Vagina (tissue), 2 donors: Measurements from ENCODE around the gene ANKS4B. TPM values are rescaled to one million over a fixed set of nuclear protein-coding genes. Genes with fewer than 3 reads are reported as not detected.
"Not testable (repeated sequence)": the region's sequence is repeated elsewhere in the genome, so short reads cannot be mapped to it uniquely, and the experiment has no call there.

Experiments used
- DNase-seq, 2 donors: peaks; one replicate each; pipeline ENCODE4 v3.0.0-alpha.2; 2017; ENCODE audit errors: extremely low spot score in 2 of 2
- H3K27ac ChIP-seq: fragments of 200-600 bp; sonication (generic); one replicate; pipeline ENCODE4 v1.5.1; 2019
- H3K27me3 ChIP-seq: fragments of 200-600 bp; sonication (generic); one replicate; pipeline ENCODE4 v1.5.1; 2019
- H3K36me3 ChIP-seq, 2 donors: fragments of 200-600 bp; sonication (generic); one replicate each; pipeline ENCODE4 v1.5.1; 2017 to 2019
- H3K4me1 ChIP-seq: fragments of 200-600 bp; sonication (generic); one replicate; pipeline ENCODE4 v1.5.1; 2019
- H3K4me3 ChIP-seq, 2 donors: fragments of 200-600 bp; sonication (generic); 1 replicate in 1 of 2; 2 replicates in 1 of 2; pipeline ENCODE4 v1.5.1; 2016 to 2019
- H3K9me3 ChIP-seq: fragments of 200-600 bp; sonication (generic); one replicate; pipeline ENCODE4 v1.5.1; 2019
- CTCF ChIP-seq, 3 experiments: fragments of 450-650 bp in 2 of 3; fragments of 200-600 bp in 1 of 3; sonication (generic) in 1 of 3; IDR thresholded peaks; one replicate each; pipeline ENCODE4 v1.5.1; 2017 to 2019; ENCODE audit warnings: antibody characterized with exemption in 3 of 3, mild to moderate bottlenecking in 2 of 3, moderate library complexity in 2 of 3
- POLR2A ChIP-seq, 2 donors: fragments of 450-650 bp; IDR thresholded peaks; one replicate each; pipeline ENCODE4 v1.6.1; 2017; ENCODE audit warnings: antibody characterized with exemption in 2 of 2, mild to moderate bottlenecking in 2 of 2, moderate library complexity in 2 of 2
- POLR2AphosphoS5 ChIP-seq, 2 donors: sonication (generic); formaldehyde crosslinking; IDR thresholded peaks; one replicate each; pipeline ENCODE4 v1.9.0; 2017; ENCODE audit warnings: antibody characterized with exemption in 2 of 2, mild to moderate bottlenecking in 2 of 2, low read depth in 1 of 2; ENCODE audit not compliant: insufficient read depth in 1 of 2
- intact Hi-C: fragments of 100-400 bp; cut with DNase I; formaldehyde crosslinking; loops from one replicate; pipeline ENCODE4 v1.15.1; 2023
- total RNA-seq: library from RNA; depleted of rRNA; stranded (reverse); fragments of >200 nt; gene quantifications from one replicate; pipeline ENCODE4 v1.2.3, GENCODE V29; 2016

The ANKS4B gene
- total RNA-seq, 1 donor from 2014 or later = not detected

DNA sequence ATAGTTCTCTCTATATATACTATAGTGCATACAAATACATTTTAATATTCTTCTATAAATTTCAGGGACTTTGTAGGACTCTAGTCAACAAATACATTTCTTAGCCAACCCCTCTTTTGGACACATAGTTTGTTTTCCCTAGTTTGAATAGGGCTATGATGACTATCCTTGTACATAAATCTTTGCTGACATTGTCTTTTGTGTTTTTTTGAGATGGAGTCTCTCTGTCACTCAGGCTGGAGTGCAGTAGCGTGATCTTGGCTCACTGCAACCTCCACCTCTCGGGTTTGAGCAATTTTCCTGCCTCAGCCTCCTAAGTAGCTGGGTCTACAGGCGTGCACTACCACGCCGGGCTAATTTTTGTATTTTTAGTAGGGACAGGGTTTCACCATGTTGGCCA lies 3.3 kb downstream of the ANKS4B start:
- no peaks in the 10 kb centered on the region for H3K36me3 ChIP-seq
- peak in 1 of 2 donors; percentile 7 for DNase-seq
- H3K4me1 ChIP-seq = no peaks in the 10 kb centered on the region
- TF ChIP-seq POLR2A (IDR thresholded peaks at IDR 0.05) (no peak), POLR2AphosphoS5 (IDR thresholded peaks at IDR 0.05; ENCODE audit: insufficient read depth in 1 of 2, low read depth in 1 of 2) (no peak), CTCF (IDR thresholded peaks at IDR 0.05) (no peak)
- no peaks in the 10 kb centered on the region for H3K9me3 ChIP-seq
- H3K27me3 ChIP-seq = no peaks in the 10 kb centered on the region
- no peak overlapping the region for H3K4me3 ChIP-seq
- no peak overlapping the region for H3K27ac ChIP-seq
- intact Hi-C loops = no loop called here

- TF ChIP-seq POLR2A (IDR thresholded peaks at IDR 0.05) (no peak), CTCF (IDR thresholded peaks at IDR 0.05) (no peak), POLR2AphosphoS5 (IDR thresholded peaks at IDR 0.05; ENCODE audit: insufficient read depth in 1 of 2, low read depth in 1 of 2) (no peak)
- no peaks in the 10 kb centered on the region for H3K36me3 ChIP-seq
These were observed 6.1 kb downstream of the ANKS4B start for GRCh38 chr16:21239646-21240045.

DNA sequence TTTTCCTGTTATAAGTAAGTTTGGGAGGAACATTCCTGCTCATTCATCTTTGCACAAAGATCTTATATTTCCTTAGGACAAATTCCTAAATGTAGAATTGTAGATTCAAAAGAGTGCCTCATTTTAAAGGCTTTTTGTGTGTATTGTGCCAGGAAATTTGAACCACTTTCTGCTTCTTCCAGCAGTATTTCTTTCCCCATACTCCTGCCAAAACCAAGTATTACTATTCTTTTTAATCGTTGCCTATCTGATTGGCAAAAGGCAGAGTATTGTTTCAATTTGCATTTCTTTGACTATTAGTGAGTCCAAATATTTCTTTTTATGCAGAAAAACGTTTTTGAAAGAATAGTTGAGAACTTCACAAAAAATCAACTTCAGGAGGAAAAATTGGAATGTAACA lies 9.3 kb downstream of the ANKS4B start:
- Histone ChIP-seq H3K36me3 (no peaks in the 10 kb centered on the region), H3K9me3 (no peaks in the 10 kb centered on the region), H3K27me3 (no peaks in the 10 kb centered on the region), H3K27ac (no peak overlapping the region), H3K4me3 (no peak overlapping the region), H3K4me1 (no peaks in the 10 kb centered on the region)
- intact Hi-C loops = no loop called here
- no peak for TF ChIP-seq POLR2A (IDR thresholded peaks at IDR 0.05)
- no peak for TF ChIP-seq CTCF (IDR thresholded peaks at IDR 0.05)
- TF ChIP-seq POLR2AphosphoS5 (IDR thresholded peaks at IDR 0.05; ENCODE audit: insufficient read depth in 1 of 2, low read depth in 1 of 2) = no peak
- DNase-seq = no peak

More at GRCh38 chr16:21239646-21240045, 6.1 kb downstream of the ANKS4B start:
- no peaks in the 10 kb centered on the region for H3K4me1 ChIP-seq
- no peaks in the 10 kb centered on the region for H3K9me3 ChIP-seq
- H3K27ac ChIP-seq = no peak overlapping the region
- intact Hi-C loops = no loop called here
- DNase-seq = no peak
- no peak overlapping the region for H3K4me3 ChIP-seq
- no peaks in the 10 kb centered on the region for H3K27me3 ChIP-seq

DNA sequence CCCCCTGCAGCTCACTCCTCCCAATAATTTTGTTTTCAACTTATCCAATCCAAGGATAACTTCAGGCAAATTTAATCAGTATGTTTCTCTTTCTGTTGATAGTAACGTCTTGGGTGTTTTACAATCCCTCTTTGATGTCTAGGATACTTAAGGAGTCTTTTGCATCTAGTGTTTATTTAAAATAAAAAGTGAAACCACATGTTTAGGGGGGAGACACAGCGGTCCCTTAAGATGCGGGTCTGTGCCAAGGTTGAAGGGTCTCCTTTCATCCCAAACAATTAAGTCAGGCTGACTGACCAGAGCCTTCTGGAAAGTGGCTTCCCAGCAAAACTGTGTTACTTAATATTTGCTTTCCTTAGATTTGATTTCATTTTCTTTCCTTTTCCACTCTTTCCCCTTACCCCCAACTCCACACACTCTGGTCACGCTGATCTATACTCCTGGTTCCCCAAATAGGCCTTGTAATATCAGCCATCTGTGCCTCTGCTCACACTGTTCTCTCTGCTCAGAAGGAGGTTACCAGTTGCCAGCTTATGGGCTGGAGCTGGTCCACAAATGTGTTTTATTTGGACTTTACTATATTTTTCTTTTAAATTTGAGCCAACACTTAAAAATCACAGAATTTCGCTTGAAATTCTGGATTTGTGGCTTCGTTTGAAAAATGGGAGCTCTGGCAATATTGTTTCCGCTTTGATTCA lies 11.2 kb downstream of the ANKS4B start:
- peak in 1 of 2 donors; percentile 9 for DNase-seq
- intact Hi-C loops = no loop called here
- Histone ChIP-seq H3K4me3 (no peak overlapping the region), H3K27ac (no peak overlapping the region), H3K9me3 (no peaks in the 10 kb centered on the region), H3K27me3 (no peaks in the 10 kb centered on the region), H3K4me1 (no peaks in the 10 kb centered on the region), H3K36me3 (no peaks in the 10 kb centered on the region)
- TF ChIP-seq CTCF (IDR thresholded peaks at IDR 0.05) (no peak), POLR2AphosphoS5 (IDR thresholded peaks at IDR 0.05; ENCODE audit: insufficient read depth in 1 of 2, low read depth in 1 of 2) (no peak), POLR2A (IDR thresholded peaks at IDR 0.05) (no peak)

DNA sequence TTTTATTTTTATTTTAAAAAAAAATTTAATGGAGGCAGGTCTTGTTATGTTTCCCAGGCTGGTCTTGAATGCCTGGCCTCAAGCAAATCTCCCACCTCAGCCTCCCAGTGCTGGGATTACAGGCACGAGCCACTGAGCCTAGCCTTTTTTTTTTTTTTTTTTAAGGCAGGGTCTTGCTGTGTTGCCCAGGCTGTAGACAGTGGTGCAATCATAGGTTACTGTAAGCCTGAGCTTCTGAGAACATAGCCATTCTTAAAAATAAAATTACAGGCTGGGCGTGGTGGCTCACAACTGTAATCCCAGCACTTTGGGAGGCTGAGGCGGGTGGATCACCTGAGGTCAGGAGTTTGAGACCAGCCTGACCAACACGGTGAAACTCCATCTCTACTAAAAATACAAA lies 14.7 kb downstream of the ANKS4B start:
- H3K4me3 ChIP-seq, H3K27me3 ChIP-seq, H3K9me3 ChIP-seq, H3K36me3 ChIP-seq, H3K4me1 ChIP-seq, intact Hi-C loops, H3K27ac ChIP-seq: not testable (repeated sequence)
- DNase-seq = peak in 1 of 2 donors; percentile 2
